Epithelial cell of esophagus (primary cell): ENCODE results near the gene GPR17.
A peak's percentile ranks its signal among the peaks of the same experiment; 100 is the strongest.

Experiments used
- DNase-seq: peaks from one replicate; pipeline ENCODE4 v3.0.0; 2010; ENCODE audit warnings: low read depth
- H3K4me3 ChIP-seq: 2 replicates; pipeline ENCODE4 v1.5.1; 2011; ENCODE audit warnings: mild to moderate bottlenecking, low read length, control low read depth
- TF ChIP-seq, protein P1 (sequence below): IDR thresholded peaks from 2 replicates; pipeline ENCODE4 v1.5.1; 2011; ENCODE audit warnings: low read depth, mild to moderate bottlenecking, low read length, control low read depth, inconsistent platforms; ENCODE audit not compliant: insufficient read depth; ENCODE audit errors: missing control alignments

Gene GPR17

DNA sequence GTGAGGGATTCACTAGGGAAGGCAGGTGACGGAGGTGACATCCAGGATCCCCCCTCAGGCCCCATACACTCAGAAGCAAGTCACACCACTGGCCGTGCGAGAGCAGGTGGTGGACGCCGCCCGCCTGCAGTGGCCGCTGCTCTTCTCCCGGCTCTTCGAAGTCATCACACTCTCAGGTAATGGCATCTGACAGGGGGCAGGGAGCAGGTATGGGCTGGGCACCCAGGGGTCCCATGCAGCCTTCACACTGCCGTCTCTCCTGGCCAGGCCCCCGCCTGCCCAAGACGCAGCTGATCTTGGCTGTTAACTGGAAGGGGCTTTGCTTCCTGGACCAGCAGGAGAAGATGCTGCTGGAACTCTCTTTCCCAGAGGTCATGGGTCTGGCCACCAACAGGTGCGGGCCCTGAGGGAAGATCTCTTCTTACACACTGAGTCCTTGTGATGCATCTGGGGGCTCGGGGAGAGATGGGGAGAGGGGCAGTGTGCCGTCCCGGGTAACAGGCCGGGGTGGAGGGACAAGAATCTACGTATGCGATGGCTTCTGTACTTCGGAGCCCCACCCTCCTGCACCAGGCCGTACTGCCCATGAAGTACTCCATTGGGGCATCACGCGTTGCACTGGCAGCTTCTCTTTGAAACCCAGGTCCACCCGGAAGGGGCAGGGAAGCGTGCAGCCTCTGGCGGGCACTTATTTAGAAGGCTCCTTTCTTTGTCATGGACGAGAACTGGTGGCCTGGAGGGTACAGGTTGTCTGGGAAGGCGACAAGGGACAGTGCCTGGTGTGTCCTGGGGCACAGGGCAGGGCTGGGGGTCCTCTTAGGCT lies 18.8 kb upstream of the GPR17 start:
- no peak overlapping the region for H3K4me3 ChIP-seq
- no peak for DNase-seq
- TF ChIP-seq, protein P1, sequence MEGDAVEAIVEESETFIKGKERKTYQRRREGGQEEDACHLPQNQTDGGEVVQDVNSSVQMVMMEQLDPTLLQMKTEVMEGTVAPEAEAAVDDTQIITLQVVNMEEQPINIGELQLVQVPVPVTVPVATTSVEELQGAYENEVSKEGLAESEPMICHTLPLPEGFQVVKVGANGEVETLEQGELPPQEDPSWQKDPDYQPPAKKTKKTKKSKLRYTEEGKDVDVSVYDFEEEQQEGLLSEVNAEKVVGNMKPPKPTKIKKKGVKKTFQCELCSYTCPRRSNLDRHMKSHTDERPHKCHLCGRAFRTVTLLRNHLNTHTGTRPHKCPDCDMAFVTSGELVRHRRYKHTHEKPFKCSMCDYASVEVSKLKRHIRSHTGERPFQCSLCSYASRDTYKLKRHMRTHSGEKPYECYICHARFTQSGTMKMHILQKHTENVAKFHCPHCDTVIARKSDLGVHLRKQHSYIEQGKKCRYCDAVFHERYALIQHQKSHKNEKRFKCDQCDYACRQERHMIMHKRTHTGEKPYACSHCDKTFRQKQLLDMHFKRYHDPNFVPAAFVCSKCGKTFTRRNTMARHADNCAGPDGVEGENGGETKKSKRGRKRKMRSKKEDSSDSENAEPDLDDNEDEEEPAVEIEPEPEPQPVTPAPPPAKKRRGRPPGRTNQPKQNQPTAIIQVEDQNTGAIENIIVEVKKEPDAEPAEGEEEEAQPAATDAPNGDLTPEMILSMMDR = no peak

DNA sequence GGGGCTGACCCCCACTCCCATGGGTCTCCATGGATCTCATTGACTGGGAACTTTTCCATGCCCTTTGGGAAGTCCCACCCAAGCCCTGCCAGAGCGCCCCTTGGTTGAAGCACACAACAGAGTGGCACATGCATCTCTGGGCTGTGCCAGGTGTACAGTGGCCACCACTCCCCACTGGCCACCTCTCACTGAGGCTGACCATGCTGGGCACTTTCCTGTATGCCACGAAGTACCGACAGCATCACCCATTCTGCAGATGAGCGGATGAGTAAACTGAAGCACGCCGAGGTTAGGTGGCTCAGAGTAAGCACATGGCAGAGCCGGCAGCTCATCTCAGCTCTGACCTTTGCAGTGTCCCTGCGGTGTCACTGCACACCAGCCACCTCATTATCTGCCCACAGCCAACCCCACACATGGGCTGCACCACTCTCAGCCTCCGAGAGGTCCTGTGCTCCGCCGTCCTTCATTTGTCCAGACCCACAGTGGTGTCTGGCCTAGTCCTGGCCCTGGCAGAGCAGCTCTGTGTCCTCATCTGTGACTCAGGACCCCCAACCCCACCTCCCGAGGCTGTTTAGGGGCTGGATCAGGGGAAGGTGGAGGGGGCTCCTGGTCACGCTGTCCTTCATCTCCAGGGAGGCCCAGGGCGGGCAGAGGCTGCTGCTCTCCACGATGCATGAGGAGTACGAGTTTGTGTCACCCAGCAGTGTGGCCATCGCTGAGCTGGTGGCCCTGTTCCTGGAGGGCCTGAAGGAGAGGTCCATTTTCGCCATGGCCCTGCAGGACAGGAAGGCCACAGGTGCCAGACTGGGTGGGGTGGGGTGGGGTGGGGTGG lies 18.0 kb upstream of the GPR17 start:
- TF ChIP-seq, protein P1 = no peak
- no peak for DNase-seq
- H3K4me3 ChIP-seq = no peak overlapping the region

DNA sequence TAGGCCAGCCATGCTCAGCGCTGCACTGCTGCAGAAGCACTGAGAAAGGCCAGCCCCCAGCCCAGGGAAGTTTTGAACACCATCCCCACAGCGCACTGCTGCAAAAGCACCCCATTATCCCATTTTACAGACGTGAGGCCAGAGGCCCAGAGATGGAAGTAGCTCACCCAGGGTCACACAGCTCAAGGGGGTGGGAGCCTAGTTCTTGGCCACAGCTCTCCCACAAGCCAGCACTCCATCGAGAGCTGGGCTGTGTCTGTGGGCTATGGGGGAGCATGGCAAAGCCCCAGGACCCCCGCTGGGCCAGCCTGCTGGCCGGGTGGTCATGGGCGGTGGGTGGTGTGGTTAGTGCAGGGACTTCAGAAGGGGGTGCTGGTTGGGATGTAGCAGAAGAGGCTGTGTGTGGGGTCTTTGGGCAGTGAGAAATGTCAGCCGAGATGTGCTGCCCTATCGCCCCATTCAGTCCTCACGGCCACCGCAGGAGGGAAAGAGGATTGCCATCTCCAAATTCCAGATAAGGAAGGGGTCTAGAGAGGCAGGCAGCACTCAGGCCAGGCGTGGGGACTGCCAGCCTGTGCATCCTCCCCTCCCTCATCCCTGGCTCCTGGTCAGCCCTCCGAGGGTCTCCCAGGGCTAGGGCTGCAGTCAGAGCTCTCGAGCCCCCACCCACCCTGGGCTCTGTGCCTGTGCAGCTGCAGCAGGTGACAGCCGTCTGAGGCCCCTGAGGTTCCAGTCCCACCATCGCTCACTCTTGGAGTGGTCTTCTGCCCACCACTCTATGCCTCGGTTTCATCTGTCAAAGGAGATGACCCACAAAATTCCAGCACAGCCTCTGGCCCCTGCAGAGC lies 17.0 kb upstream of the GPR17 start:
- TF ChIP-seq, protein P1 = no peak
- no peak overlapping the region for H3K4me3 ChIP-seq
- no peak for DNase-seq

DNA sequence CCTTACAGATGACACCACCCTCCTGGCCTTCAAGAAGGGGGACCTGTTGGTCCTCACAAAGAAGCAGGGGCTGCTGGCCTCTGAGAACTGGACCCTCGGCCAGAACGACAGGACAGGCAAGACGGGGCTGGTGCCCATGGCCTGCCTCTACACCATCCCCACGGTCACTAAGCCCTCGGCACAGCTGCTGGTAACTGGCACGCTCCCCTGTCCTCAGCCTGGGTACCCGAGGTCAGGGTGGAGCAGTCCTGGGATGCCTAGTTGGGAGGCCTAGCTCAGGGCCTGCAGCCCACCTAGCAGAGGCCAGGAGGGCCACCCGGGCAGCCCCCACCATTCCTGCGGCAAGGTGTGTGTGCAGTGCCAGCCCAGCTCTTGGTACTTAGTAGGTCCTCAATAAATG lies 16.3 kb upstream of the GPR17 start:
- TF ChIP-seq, protein P1 = no peak
- DNase-seq = no peak
- no peak overlapping the region for H3K4me3 ChIP-seq

DNA sequence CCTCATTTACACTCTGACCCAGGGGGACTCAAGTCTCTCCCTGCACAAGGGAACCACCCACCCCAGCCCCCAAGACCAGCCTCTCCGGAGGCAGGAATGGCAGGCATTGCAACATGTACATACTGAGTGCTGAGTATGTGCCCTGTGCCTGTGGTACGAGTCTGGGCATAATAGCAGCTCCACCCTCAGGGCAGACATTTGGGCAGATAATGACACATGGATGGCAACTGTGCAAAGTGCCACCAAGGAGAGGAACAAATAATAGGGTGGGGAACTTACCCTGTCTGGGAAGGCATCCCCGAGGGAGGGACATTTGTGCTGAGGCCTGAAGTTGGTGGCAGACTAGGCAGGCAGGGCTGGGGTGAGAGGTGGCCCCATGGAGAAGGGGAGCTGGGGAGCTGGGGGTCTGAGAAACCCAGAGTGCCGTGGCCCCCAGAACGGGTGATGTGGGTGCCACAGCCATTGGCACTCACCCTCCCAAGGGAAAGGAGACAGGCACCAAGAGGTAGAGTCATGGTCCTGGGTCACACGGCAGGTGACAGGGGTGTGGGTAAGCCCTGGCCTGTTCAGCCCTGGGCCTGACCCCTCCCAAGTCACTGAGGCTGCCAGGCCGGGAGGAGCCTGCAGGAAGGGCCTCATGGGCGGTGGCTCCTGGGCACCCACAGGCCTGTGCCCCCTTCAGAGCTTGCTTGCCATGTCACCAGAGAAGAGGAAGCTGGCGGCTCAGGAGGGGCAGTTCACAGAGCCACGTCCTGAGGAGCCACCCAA lies 15.7 kb upstream of the GPR17 start:
- peak; percentile 45 for DNase-seq
- H3K4me3 ChIP-seq = no peak overlapping the region
- TF ChIP-seq, protein P1 = no peak

DNA sequence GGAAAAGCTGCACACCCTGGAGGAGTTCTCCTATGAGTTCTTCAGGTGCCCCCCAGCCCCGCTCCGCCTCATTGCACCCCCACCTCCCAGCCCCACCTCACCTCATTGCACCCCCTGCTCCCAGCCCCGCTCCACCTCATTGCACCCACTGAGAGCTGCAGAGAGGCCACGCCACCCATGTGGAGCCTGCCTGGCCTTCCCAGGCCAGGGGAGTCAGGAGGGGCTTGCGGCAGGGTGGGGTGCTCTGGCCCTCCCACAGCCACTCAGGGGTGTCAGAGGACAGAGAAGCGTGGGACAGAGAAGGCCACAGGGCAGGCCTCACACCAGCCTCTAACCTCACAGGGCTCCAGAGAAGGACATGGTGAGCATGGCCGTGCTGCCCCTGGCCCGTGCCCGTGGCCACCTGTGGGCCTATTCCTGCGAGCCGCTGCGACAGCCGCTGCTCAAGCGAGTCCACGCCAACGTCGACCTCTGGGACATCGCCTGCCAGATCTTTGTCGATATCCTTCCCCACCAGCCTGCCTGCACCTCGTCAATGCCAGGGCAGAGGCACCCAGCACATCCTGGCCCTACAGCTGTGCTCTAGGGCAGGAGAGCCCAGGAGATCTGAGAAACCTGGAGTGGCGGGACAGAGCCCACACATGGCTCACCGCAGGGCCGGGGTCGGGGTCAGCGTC lies 15.0 kb upstream of the GPR17 start:
- H3K4me3 ChIP-seq = no peak overlapping the region
- TF ChIP-seq, protein P1 = no peak
- DNase-seq = no peak
